ENCODE data around the gene APOA4. TPM values are rescaled to one million over a fixed set of nuclear protein-coding genes. Genes with fewer than 3 reads are reported as not detected.

The APOA4 gene
- polyA plus RNA-seq, 3 donors = not detected

DNA sequence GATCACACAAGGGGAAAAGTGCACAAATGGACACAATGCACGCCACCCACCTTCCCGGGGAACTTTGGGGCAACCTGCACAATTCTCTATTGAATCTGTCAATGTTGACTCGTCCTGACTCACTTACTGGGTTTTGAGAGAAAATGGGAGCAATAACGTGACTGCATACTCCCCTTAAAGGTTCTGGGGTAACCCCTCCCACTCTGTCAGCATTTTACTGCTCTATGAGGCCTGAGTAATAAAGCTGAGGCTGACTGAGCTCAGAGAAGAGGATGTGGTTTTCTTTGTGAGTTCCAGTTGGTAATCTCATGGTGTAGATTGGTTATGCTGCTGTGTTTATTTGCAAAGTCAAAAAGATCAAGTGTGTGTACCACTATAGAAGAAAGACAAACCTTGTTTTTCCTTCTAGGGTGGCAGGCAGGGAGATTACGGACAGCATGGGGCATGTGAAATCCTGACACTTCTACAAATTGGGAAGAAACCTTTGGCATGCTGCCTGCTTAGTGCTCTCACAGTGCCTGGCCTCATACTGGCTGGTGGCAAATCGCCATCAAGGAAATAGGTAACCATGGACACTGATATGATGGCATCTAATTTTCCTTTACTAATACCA, 30.5 kb upstream of the APOA4 start:
- H3K4me3 ChIP-seq (replicated peaks in 1 of 3; ENCODE audit: low read depth in 2 of 3, low read length in 3 of 3) = peak overlapping the region in 1 of 3 experiments; percentile 45
- intact Hi-C loops (cut with micrococcal nuclease) = no loop called here
- H3K27ac ChIP-seq (ENCODE audit: low read depth in 1 of 2, low read length in 2 of 2) = peak overlapping the region in 1 of 2 donors; percentile 87

DNA sequence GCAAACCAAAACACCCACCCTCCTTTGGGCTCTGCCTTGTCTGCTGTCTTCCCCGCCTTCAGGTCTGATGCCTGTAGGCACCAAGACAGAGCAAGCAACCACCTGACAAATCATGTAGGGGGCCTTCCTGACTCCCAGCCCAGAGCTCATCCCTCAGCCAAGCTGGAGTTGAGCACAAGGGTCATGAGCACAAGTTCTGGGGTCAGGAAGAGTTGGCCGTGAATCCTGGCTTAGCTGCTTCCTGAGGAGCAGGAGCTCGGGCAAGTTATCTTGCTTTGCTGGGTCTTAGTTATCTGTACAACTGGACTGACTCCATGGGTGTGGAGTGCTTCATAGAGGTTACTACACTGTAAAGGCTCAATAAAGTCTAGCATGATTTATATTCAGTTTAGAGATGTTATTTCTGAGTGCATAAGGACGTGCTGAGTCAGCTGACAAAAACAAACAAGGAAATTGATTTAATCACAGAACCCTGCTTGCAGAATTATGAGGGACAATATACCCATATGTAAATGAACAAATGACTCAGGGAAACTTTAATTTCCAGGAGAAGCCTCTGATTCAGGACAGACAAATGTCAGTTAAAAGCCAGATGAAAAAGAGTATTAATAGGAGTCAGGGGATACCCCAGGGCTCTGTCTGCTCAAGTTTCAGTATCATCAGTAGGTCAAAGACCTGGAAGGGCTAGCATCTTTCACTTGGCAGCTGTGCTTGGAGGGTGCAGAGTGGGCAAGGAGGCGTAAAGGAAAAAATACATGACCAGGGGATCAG, 29.3 kb upstream of the APOA4 start:
- peak overlapping the region; percentile 5 to 67 for H3K4me3 Mint-ChIP-seq
- H3K27me3 Mint-ChIP-seq (ENCODE audit: low read depth in 3 of 3) = no peaks in the 10 kb centered on the region
- peaks cover 37 to 57% of the 10 kb centered on the region in 2 donors for H3K36me3 ChIP-seq (replicated peaks in 1 of 2; ENCODE audit: control insufficient read depth in 1 of 2, insufficient read depth in 2 of 2, low read length in 2 of 2)
- H3K4me1 Mint-ChIP-seq = peaks cover 46% of the 10 kb centered on the region
- H3K9ac ChIP-seq (ENCODE audit: insufficient read depth, low read length, poor library complexity, severe bottlenecking) = peak overlapping the region; percentile 33
- intact Hi-C loops (cut with micrococcal nuclease) = no loop called here
- no peaks in the 10 kb centered on the region for H3K9me3 ChIP-seq (replicated peaks in 1 of 2; ENCODE audit: control insufficient read depth in 1 of 2, insufficient read depth in 1 of 2, low read length in 2 of 2)
- H3K79me2 ChIP-seq (ENCODE audit: insufficient read depth, low read length) = peaks cover 7% of the 10 kb centered on the region
- no peaks in the 10 kb centered on the region for H3K27me3 ChIP-seq (ENCODE audit: control insufficient read depth in 2 of 2, insufficient read depth in 2 of 2, low read length in 2 of 2)
- 48% methylated on average over 3 of the region's 5 CpGs for WGBS (ENCODE audit: insufficient coverage)
- H2AFZ ChIP-seq (ENCODE audit: insufficient read depth, low read depth, low read length, poor library complexity, severe bottlenecking) = no peak overlapping the region
- H3K27ac Mint-ChIP-seq = peak overlapping the region; percentile 75 to 94 (median 86)
- TF ChIP-seq, protein P1, sequence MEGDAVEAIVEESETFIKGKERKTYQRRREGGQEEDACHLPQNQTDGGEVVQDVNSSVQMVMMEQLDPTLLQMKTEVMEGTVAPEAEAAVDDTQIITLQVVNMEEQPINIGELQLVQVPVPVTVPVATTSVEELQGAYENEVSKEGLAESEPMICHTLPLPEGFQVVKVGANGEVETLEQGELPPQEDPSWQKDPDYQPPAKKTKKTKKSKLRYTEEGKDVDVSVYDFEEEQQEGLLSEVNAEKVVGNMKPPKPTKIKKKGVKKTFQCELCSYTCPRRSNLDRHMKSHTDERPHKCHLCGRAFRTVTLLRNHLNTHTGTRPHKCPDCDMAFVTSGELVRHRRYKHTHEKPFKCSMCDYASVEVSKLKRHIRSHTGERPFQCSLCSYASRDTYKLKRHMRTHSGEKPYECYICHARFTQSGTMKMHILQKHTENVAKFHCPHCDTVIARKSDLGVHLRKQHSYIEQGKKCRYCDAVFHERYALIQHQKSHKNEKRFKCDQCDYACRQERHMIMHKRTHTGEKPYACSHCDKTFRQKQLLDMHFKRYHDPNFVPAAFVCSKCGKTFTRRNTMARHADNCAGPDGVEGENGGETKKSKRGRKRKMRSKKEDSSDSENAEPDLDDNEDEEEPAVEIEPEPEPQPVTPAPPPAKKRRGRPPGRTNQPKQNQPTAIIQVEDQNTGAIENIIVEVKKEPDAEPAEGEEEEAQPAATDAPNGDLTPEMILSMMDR (IDR thresholded peaks at IDR 0.05) = no peak
- peak overlapping the region; percentile 63 for H3K4me2 ChIP-seq (replicated peaks; ENCODE audit: extremely low read depth, low read length, poor library complexity, severe bottlenecking)
- no peaks in the 10 kb centered on the region for H3K9me3 Mint-ChIP-seq
- peak in 2 of 3 donors; percentile 5 to 10 for DNase-seq
- peaks cover 43% of the 10 kb centered on the region for H4K20me1 ChIP-seq (ENCODE audit: insufficient read depth, low read length)
- H3K4me1 ChIP-seq (ENCODE audit: control insufficient read depth in 1 of 2, insufficient read depth in 2 of 2, low read length in 2 of 2) = peaks cover 35 to 55% of the 10 kb centered on the region in 2 donors
- H3K27ac ChIP-seq (ENCODE audit: low read depth in 1 of 2, low read length in 2 of 2) = peak overlapping the region; percentile 37 to 87
- H3K36me3 Mint-ChIP-seq = peaks cover 60 to 75% of the 10 kb centered on the region in 2 donors
- peak overlapping the region in 1 of 3 experiments; percentile 45 for H3K4me3 ChIP-seq (replicated peaks in 1 of 3; ENCODE audit: low read depth in 2 of 3, low read length in 3 of 3)

More for the DNA sequence above, 30.5 kb upstream of the APOA4 start:
- Histone ChIP-seq H3K9ac (ENCODE audit: insufficient read depth, low read length, poor library complexity, severe bottlenecking) (no peak overlapping the region), H3K27me3 (ENCODE audit: control insufficient read depth in 2 of 2, insufficient read depth in 2 of 2, low read length in 2 of 2) (no peaks in the 10 kb centered on the region), H3K4me1 (ENCODE audit: control insufficient read depth in 1 of 2, insufficient read depth in 2 of 2, low read length in 2 of 2) (peaks cover 35 to 55% of the 10 kb centered on the region in 2 donors), H3K79me2 (ENCODE audit: insufficient read depth, low read length) (peaks cover 7% of the 10 kb centered on the region), H3K36me3 (replicated peaks in 1 of 2; ENCODE audit: control insufficient read depth in 1 of 2, insufficient read depth in 2 of 2, low read length in 2 of 2) (peaks cover 40 to 57% of the 10 kb centered on the region in 2 donors), H3K4me2 (replicated peaks; ENCODE audit: extremely low read depth, low read length, poor library complexity, severe bottlenecking) (peak overlapping the region; percentile 63), H4K20me1 (ENCODE audit: insufficient read depth, low read length) (peaks cover 43% of the 10 kb centered on the region), H3K9me3 (replicated peaks in 1 of 2; ENCODE audit: control insufficient read depth in 1 of 2, insufficient read depth in 1 of 2, low read length in 2 of 2) (no peaks in the 10 kb centered on the region), H2AFZ (ENCODE audit: insufficient read depth, low read depth, low read length, poor library complexity, severe bottlenecking) (no peak overlapping the region)
- Mint-ChIP-seq H3K27me3 (ENCODE audit: low read depth in 3 of 3) (no peaks in the 10 kb centered on the region), H3K4me3 (peak overlapping the region in 1 of 2 donors; percentile 47), H3K4me1 (peaks cover 46% of the 10 kb centered on the region), H3K9me3 (no peaks in the 10 kb centered on the region), H3K27ac (peak overlapping the region; percentile 75 to 94 (median 86)), H3K36me3 (peaks cover 64 to 75% of the 10 kb centered on the region in 2 donors)
- peak; percentile 76 to 81 (median 80) for DNase-seq
- TF ChIP-seq, protein P1 (IDR thresholded peaks at IDR 0.05) = no peak
- WGBS (ENCODE audit: insufficient coverage) = 0% methylated on average over 1 of the region's 6 CpGs

Data from CD14-positive monocyte (primary cell).